ENCODE measurements around the gene DMXL2. TPM values are rescaled to one million over a fixed set of nuclear protein-coding genes. Genes with fewer than 3 reads are reported as not detected.

Gene DMXL2
- polyA plus RNA-seq, 1 donor: 21.3 TPM

- DNase-seq (ENCODE audit: low read depth): no peak
Observed at GRCh38 chr15:51405693-51406523, 216.7 kb downstream of the DMXL2 start.

DNA sequence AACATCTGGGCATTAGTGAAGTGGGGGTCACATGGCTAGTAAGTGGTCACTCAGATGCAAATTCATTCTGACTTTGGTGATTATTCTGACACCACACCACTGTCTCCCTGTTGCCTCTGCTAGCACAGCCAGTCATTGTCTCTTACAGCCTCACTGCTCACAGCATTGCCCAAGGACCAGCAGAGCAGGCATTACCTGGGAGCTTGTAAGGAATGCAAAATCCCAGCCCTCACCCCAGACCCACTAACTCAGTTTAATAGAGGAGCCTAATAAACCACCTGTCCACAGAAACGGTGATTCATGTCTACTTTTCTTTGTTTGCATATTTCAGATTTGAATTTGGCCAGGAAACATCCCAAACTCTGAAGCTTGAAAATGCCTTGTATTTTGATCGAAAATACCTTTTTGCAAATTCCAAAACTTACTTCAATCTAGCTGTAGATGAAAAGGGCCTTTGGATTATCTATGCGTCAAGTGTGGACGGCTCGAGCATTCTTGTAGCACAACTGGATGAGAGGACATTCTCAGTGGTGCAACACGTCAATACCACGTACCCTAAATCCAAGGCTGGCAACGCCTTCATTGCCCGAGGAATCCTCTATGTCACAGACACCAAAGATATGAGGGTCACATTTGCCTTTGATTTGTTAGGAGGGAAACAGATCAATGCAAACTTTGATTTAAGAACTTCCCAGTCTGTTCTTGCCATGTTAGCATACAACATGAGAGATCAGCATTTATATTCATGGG lies 218.4 kb downstream of the DMXL2 start:
- no peak for DNase-seq (ENCODE audit: low read depth)

GRCh38 chr15:51403072-51403878 lies 219.3 kb downstream of the DMXL2 start:
- no peak for DNase-seq (ENCODE audit: low read depth)

DNA sequence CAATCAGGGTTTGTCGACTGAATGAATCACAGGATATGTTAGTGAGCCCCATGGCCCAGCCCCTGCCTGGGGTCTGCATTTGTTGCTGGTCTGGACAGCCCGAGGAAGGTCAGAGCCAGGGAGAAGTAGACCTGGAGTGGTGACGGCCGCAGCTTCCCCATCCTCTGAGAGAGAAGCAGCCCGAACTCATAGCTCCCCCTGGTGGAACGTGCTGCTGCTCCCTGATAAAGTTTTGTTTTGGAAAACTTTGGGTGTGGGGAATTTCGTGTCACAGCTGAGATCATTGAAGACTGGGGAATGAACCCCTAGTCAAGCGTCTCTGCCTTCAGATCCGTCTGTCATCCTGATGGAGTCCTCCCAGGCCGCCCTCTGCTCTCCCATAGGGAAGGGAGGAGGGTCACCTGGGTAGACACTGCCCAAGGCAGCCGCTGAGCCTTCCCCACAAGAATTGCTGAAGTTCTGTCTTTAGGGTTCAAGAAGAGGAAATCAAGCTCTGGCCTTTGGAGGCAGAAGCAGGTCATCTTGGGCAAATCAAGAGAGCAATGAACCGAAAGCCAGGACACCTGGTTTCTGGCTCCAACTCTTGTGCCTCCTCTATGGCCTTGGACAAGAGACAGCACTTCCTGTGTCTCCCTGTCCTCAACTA lies 220.6 kb downstream of the DMXL2 start:
- no peak for DNase-seq (ENCODE audit: low read depth)

DNA sequence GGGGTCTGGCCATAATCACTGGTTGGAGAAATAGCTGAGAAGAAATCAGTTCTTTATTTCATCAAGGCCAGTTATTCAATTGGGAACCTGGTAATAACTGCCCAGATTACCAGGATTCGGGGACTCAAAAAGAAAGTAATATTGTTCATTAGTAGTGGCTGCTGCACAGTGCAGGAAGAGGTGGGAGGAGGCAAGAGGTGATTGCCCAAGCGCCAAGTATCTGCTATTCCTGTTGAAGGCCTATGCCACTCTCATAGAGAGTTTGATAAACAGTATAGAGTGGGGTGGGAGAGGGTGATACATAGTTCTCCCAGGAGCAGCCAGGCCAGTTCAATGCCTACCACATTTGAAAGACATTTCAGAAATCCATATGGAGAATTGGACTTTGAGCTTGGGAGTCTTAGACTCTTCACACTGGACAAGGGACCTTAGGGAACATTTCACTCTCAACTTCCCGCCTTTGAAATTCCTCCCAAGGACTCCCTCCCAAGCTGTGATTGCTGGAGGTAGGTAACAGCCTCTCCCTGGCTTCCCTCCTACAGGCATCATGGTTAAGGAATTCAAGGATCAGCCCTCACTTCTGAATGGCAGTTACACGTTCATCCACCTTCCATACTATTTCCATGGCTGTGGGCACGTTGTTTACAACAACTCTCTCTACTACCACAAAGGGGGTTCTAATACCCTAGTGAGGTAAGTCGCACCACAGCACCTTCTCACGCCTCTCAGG lies 221.4 kb downstream of the DMXL2 start:
- no peak for DNase-seq (ENCODE audit: low read depth)

DNA sequence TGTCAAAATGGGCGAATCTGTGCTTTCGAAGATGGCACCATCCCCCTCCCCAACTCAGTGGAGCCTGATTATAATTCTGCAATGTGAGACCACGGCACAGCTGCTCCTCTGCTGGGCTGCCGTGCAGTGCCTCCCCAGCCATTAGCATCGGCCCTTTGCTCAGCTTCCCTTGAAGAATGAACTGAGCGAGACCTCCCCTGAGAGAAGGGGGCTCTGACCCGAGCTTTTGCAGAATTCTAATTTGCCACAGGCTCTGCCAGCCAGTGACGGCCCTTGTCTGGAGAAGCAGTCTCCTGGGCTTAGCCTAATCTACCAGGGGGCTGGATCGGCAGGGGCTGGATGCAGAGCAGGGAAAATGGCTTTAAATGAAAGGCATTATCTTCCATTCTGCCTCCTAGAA lies 223.9 kb downstream of the DMXL2 start:
- no peak for DNase-seq (ENCODE audit: low read depth)

Other genes with a start within 250 kb of the DMXL2 start
- gene SCG3, start 58.7 kb upstream of the DMXL2 start, polyA plus RNA-seq (ENCODE audit: insufficient read length): 0.09 TPM
- gene LYSMD2, start 114.9 kb upstream of the DMXL2 start, polyA plus RNA-seq (ENCODE audit: insufficient read length): 6.5 TPM
- 6.0 TPM for gene TMOD2, start 128.8 kb upstream of the DMXL2 start, polyA plus RNA-seq (ENCODE audit: insufficient read length)
- gene TMOD3, start 206.9 kb upstream of the DMXL2 start, polyA plus RNA-seq (ENCODE audit: insufficient read length): 13.3 TPM

Data from forelimb muscle (tissue), 1 donor.